Suppressor macrophage (primary cell): ENCODE results near the gene CD14.
"Not testable (repeated sequence)": the region's sequence is repeated elsewhere in the genome, so short reads cannot be mapped to it uniquely, and the experiment has no call there.

Experiments used
- DNase-seq, 4 experiments: peaks; one replicate each; pipeline ENCODE4 v3.0.0-alpha.2; 2020 to 2022

Gene CD14

GRCh38 chr5:140594169-140594568 is 38.8 kb downstream of the CD14 start:
- no peak for DNase-seq

GRCh38 chr5:140593070-140593469 is 39.9 kb downstream of the CD14 start:
- not testable (repeated sequence) for DNase-seq

GRCh38 chr5:140591747-140592372 is 41.1 kb downstream of the CD14 start:
- peak; percentile 56 to 83 (median 74) for DNase-seq

- no peak for DNase-seq
These were observed 42.1 kb downstream of the CD14 start for GRCh38 chr5:140590861-140591260.

GRCh38 chr5:140588311-140589070 is 44.5 kb downstream of the CD14 start:
- peak in 3 of 4 experiments; percentile 48 to 70 (median 69) for DNase-seq

- DNase-seq: no peak
These were observed 45.5 kb downstream of the CD14 start for GRCh38 chr5:140587495-140587894.
